ENCODE measurements around the gene CACNG4.

GRCh38 chr17:67044016-67044772 is 79.7 kb downstream of the CACNG4 start, which contains the start of gene CACNG1:
- TF ChIP-seq EP300 (IDR thresholded peaks at IDR 0.05; ENCODE audit: low read depth): no peak
- TF ChIP-seq CTCF (IDR thresholded peaks at IDR 0.05): no peak
- no peak for TF ChIP-seq POLR2AphosphoS5 (IDR thresholded peaks at IDR 0.05)
- no peak for TF ChIP-seq POLR2A (IDR thresholded peaks at IDR 0.05)
